Lower leg skin (tissue), 4 donors: Measurements from ENCODE around the gene TMEM132D. TPM values are rescaled to one million over a fixed set of nuclear protein-coding genes. Genes with fewer than 3 reads are reported as not detected.
A peak's percentile ranks its signal among the peaks of the same experiment; 100 is the strongest.

ENCODE experiments used
- DNase-seq, 2 donors: peaks; one replicate each; pipeline ENCODE4 v3.0.0-alpha.2; 2019; ENCODE audit warnings: low spot score in 2 of 2
- H3K4me3 ChIP-seq: fragments of 200-600 bp; sonication (generic); 2 replicates; pipeline ENCODE4 v1.5.1; 2017; ENCODE audit warnings: mild to moderate bottlenecking, low read depth; ENCODE audit not compliant: poor library complexity, severe bottlenecking
- CTCF ChIP-seq, 3 donors: fragments of 450-650 bp; IDR thresholded peaks; one replicate each; pipeline ENCODE4 v1.5.1; 2016; ENCODE audit warnings: antibody characterized with exemption in 3 of 3, mild to moderate bottlenecking in 3 of 3, moderate library complexity in 2 of 3
- POLR2A ChIP-seq, 2 donors: fragments of 450-650 bp; IDR thresholded peaks; one replicate each; pipeline ENCODE4 v1.6.1; 2016 to 2017; ENCODE audit warnings: antibody characterized with exemption in 2 of 2, mild to moderate bottlenecking in 1 of 2, moderate library complexity in 1 of 2
- WGBS, 2 donors: methylation state at CpG; one replicate each; pipeline ENCODE4 v1.1.5; 2018; 5-methylcytosine and 5-hydroxymethylcytosine counted together
- intact Hi-C: fragments of 100-400 bp; cut with DNase I; formaldehyde crosslinking; loops from one replicate; pipeline ENCODE4 v1.15.0; 2023; ENCODE audit warnings: low total_unique reads
- total RNA-seq, 4 donors: library from RNA; depleted of rRNA; stranded (reverse); fragments of >200 nt; gene quantifications; one replicate each; pipeline ENCODE4 v1.1.0, GENCODE V29; 2016

The TMEM132D gene
- total RNA-seq, 4 donors from 2014 or later: not detected

GRCh38 chr12:129084875-129085826 lies 818.7 kb downstream of the TMEM132D start:
- no peak overlapping the region for H3K4me3 ChIP-seq
- 77 to 79% methylated on average over 20 of the region's 20 CpGs for WGBS, 2 donors
- intact Hi-C loops: no loop called here
- TF ChIP-seq POLR2A (IDR thresholded peaks at IDR 0.05) (no peak), CTCF (IDR thresholded peaks at IDR 0.05) (no peak)
- peak in 1 of 2 donors; percentile 80 for DNase-seq

DNA sequence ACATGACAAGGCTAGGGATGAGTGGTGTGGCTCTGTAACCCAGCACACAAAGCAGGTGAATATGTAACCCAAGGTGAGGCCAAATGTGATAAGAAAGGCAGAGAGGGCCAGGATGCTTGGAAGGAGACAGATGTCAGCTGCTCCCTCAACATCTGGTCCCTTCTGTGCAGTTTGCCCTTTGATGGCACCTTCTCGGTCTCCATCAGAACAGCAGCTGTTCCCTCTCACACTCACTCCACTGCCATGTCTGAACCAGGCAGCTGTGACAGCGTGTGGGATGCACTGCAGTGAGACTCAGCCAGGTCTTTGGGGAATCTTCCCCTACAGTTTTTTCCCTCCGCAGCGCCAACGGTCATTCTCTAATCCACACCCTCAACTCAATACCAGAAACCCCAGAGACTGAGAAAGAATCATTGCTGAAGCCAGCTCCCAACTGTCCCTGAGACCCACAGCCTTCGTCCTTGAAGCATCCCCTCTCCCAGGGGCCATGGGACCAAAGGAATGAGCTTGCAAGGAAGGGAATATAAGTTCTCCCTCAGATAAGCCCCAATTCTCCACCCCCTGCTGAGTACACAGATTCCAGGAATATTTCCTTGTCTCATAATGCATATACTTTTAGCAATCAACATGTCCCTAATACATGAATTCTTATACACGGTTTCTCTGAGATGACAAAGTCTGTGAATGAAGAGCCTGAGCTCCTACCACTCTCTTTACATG lies 820.5 kb downstream of the TMEM132D start:
- H3K4me3 ChIP-seq: no peak overlapping the region
- WGBS, 2 donors: 58 to 61% methylated on average over 7 of the region's 7 CpGs
- intact Hi-C loops: no loop called here
- peak in 1 of 2 donors; percentile 72 for DNase-seq
- TF ChIP-seq CTCF (IDR thresholded peaks at IDR 0.05): no peak
- no peak for TF ChIP-seq POLR2A (IDR thresholded peaks at IDR 0.05)

- WGBS, 2 donors: 52 to 67% methylated on average over 4 of the region's 4 CpGs
- H3K4me3 ChIP-seq: no peak overlapping the region
- DNase-seq: peak in 1 of 2 donors; percentile 69
- TF ChIP-seq CTCF (IDR thresholded peaks at IDR 0.05) (no peak), POLR2A (IDR thresholded peaks at IDR 0.05) (no peak)
- intact Hi-C loops: no loop called here
These were observed 821.4 kb downstream of the TMEM132D start for GRCh38 chr12:129082441-129082840.

DNA sequence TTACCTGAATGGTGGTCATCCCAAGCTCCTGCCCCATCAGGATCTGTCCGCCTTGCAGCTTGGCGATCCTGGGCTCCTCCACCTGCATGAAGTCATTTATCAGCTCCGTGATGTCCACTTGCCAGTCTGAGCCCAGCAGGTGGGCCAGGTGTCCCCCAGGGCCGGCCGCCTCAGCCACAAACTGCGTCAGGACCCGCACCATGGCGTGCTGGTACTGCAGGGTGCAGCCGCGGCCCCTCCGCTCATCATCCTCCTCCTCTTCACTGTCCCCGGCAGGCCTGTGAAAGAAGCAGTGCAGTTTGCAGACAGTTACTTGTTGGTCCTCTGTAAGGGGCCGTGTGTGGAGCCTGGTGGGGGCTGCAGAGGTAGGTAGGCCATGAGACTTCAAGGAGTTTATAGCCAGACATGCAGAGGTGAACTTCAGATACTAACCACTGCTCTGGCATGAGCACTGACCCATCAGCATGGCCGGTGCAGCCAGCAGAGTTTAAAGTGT lies 822.0 kb downstream of the TMEM132D start:
- DNase-seq: peak in 1 of 2 donors; percentile 78
- TF ChIP-seq POLR2A (IDR thresholded peaks at IDR 0.05): no peak
- WGBS, 2 donors: 83 to 85% methylated on average over 14 of the region's 14 CpGs
- intact Hi-C loops: no loop called here
- H3K4me3 ChIP-seq: no peak overlapping the region

GRCh38 chr12:129080821-129081220 lies 823.0 kb downstream of the TMEM132D start:
- peak in 1 of 2 donors; percentile 76 for DNase-seq
- no peak overlapping the region for H3K4me3 ChIP-seq
- intact Hi-C loops: no loop called here
- no peak for TF ChIP-seq POLR2A (IDR thresholded peaks at IDR 0.05)
- no peak for TF ChIP-seq CTCF (IDR thresholded peaks at IDR 0.05)
- 85 to 88% methylated on average over 12 to 13 of the region's 13 CpGs for WGBS, 2 donors

DNA sequence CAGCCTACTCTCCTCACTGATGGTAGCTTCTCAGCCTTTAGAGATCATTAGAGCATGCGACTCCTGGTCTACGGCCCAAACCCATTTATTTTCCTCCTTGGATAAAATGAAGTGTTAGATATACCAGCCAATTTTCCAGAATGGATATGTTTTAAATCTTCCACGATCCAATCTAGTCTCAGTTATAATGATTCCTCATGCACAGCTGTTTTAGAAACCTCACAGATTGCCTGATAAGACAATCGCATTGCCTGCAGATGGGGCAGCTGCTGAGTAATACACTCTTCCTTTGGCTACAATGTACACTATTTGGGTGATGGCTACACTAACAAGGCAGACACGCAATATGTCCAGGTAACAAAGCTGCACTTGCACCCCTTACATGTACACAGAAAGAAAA lies 823.4 kb downstream of the TMEM132D start:
- WGBS, 2 donors: 59 to 65% methylated on average over 5 of the region's 5 CpGs

More for the DNA sequence above, 823.4 kb downstream of the TMEM132D start:
- intact Hi-C loops: no loop called here
- no peak overlapping the region for H3K4me3 ChIP-seq
- TF ChIP-seq POLR2A (IDR thresholded peaks at IDR 0.05): no peak
- no peak for TF ChIP-seq CTCF (IDR thresholded peaks at IDR 0.05)
- no peak for DNase-seq
